GM12878 (cell line): ENCODE results near the gene HOXC5. TPM values are rescaled to one million over a fixed set of nuclear protein-coding genes. Genes with fewer than 3 reads are reported as not detected.

Source experiments
- ATAC-seq: fragments of 200-7000 bp; cut with Tn5 transposase; 3 replicates; pipeline ENCODE4 v1.9.1; 2020; ENCODE audit warnings: mild to moderate bottlenecking, moderate library complexity
- BruUV-seq: library from RNA; stranded (reverse); fragments of 400-500 nt; replicated peaks from 2 replicates; lab custom pipeline; 2021; lab: Mats Ljungman, UMichigan
- CTCF ChIA-PET: fragments of 300-600 bp; sonication (Branson Sonifier 250); formaldehyde crosslinking; extraction: SDS; loops from one replicate; lab custom pipeline; 2021; ENCODE audit warnings: inconsistent platforms; lab: Yijun Ruan, JAX
- POLR2A ChIA-PET: fragments of 350-600 bp; formaldehyde crosslinking; extraction: SDS; loops from one replicate; lab custom pipeline; 2021; ENCODE audit warnings: inconsistent platforms; lab: Charles Lee
- RAD21 ChIA-PET: fragments of 300-600 bp; sonication (Branson Sonifier 250); formaldehyde crosslinking; loops from one replicate; lab custom pipeline; 2023; ENCODE audit warnings: antibody characterized with exemption; ENCODE audit not compliant: unreplicated experiment; lab: Charles Lee
- SMC1A ChIA-PET: fragments of 300-600 bp; sonication (Branson Sonifier 250); formaldehyde crosslinking; loops from one replicate; lab custom pipeline; 2023; ENCODE audit not compliant: unreplicated experiment, uncharacterized antibody; lab: Charles Lee
- DNase-seq: peaks from one replicate; pipeline ENCODE4 v3.0.0-alpha.2; 2011; ENCODE audit warnings: low read depth, low spot score
- FAIRE-seq: peaks from 3 replicates; lab custom pipeline; 2011; peaks lifted over from hg19 to GRCh38; lab: Jason Lieb, UNC
- H2AFZ ChIP-seq: 2 replicates; pipeline ENCODE4 v1.6.0; 2011; ENCODE audit warnings: low read depth, low read length, control low read depth; ENCODE audit not compliant: control insufficient read depth
- H3K27ac ChIP-seq: 2 replicates; pipeline ENCODE4 v1.5.1; 2011; ENCODE audit warnings: control low read depth; ENCODE audit not compliant: control insufficient read depth, insufficient read depth
- H3K27me3 ChIP-seq, 2 experiments: replicated peaks in 1 of 2; 2 replicates each; pipeline versions ENCODE4 v1.6.0 to v1.6.1; 2011; ENCODE audit warnings: low read length in 1 of 2; ENCODE audit not compliant: control insufficient read depth in 2 of 2, insufficient read depth in 2 of 2
- H3K36me3 ChIP-seq, 2 experiments: 2 replicates each; pipeline ENCODE4 v1.5.1; 2011; ENCODE audit warnings: low read length in 1 of 2; ENCODE audit not compliant: control insufficient read depth in 2 of 2, insufficient read depth in 2 of 2
- H3K4me1 ChIP-seq: 2 replicates; pipeline ENCODE4 v1.6.1; 2011; ENCODE audit warnings: mild to moderate bottlenecking, low read length, moderate library complexity, mixed read lengths; ENCODE audit not compliant: control insufficient read depth, insufficient read depth
- H3K4me2 ChIP-seq: 2 replicates; pipeline ENCODE4 v1.6.0; 2011; ENCODE audit warnings: control low read depth; ENCODE audit not compliant: control insufficient read depth, insufficient read depth
- H3K4me3 ChIP-seq: fragments of 200-600 bp; sonication (generic); 2 replicates; pipeline ENCODE4 v1.5.1; 2016
- H3K79me2 ChIP-seq: 2 replicates; pipeline ENCODE4 v1.6.0; 2011; ENCODE audit warnings: low read length; ENCODE audit not compliant: control insufficient read depth, insufficient read depth
- H3K9ac ChIP-seq: 2 replicates; pipeline ENCODE4 v1.8.0; 2011; ENCODE audit warnings: low read length, control low read depth, mixed read lengths; ENCODE audit not compliant: control insufficient read depth, insufficient read depth
- H3K9me3 ChIP-seq: replicated peaks from 3 replicates; pipeline ENCODE4 v1.5.1; 2011; ENCODE audit warnings: mild to moderate bottlenecking, low read length; ENCODE audit not compliant: control insufficient read depth, insufficient read depth
- H4K20me1 ChIP-seq: 2 replicates; pipeline ENCODE4 v1.6.0; 2011; ENCODE audit not compliant: control insufficient read depth, insufficient read depth
- BHLHE40 ChIP-seq, 2 experiments: fragments of 450-650 bp in 1 of 2; IDR thresholded peaks; 2 replicates each; pipeline ENCODE4 v1.6.1; 2011 to 2017; ENCODE audit warnings: low read depth in 2 of 2, borderline replicate concordance in 1 of 2, improper control_type of control experiment in 1 of 2, low read length in 1 of 2, mild to moderate bottlenecking in 1 of 2
- BMI1 ChIP-seq: fragments of 450-650 bp; IDR thresholded peaks from 2 replicates; pipeline ENCODE4 v1.6.1; 2016; ENCODE audit warnings: mild to moderate bottlenecking, moderate library complexity, borderline replicate concordance
- EED ChIP-seq: sonication (generic); IDR thresholded peaks from 2 replicates; pipeline ENCODE4 v1.6.1; 2016; ENCODE audit warnings: antibody characterized with exemption, low read depth
- EZH2 ChIP-seq: IDR thresholded peaks from 2 replicates; pipeline ENCODE4 v1.6.1; 2012; ENCODE audit warnings: low read depth, mild to moderate bottlenecking, control low read depth, inconsistent platforms, low read length, borderline replicate concordance; ENCODE audit not compliant: control insufficient read depth
- IKZF1 ChIP-seq: fragments of 450-650 bp; conservative IDR thresholded peaks from 2 replicates; pipeline ENCODE4 v1.6.1; 2017; ENCODE audit warnings: antibody characterized with exemption, mild to moderate bottlenecking
- IRF4 ChIP-seq: IDR thresholded peaks from 2 replicates; pipeline ENCODE4 v1.6.1; 2011; ENCODE audit warnings: low read depth, low read length
- PAX8 ChIP-seq: fragments of 450-650 bp; IDR thresholded peaks from 2 replicates; pipeline ENCODE4 v1.6.1; 2017; ENCODE audit warnings: mild to moderate bottlenecking, moderate library complexity
- SUZ12 ChIP-seq: fragments of 200-600 bp; sonication (generic); IDR thresholded peaks from one replicate; pipeline ENCODE4 v1.6.1; 2018; ENCODE audit warnings: antibody characterized with exemption, mild to moderate bottlenecking; ENCODE audit not compliant: unreplicated experiment
- WGBS: methylation state at CpG from one replicate; pipeline ENCODE4 v1.1.6; 2016; ENCODE audit warnings: low lambda C conversion rate; ENCODE audit not compliant: insufficient replicate concordance, insufficient coverage; ENCODE audit errors: missing lambda C conversion rate; 5-methylcytosine and 5-hydroxymethylcytosine counted together
- in situ Hi-C: fragments of 300-500 bp; cut with MboI; formaldehyde crosslinking; loops from 9 replicates; pipeline ENCODE4 v1.14.3; 2018; ENCODE audit warnings: mixed read lengths
- intact Hi-C: fragments of 100-400 bp; cut with micrococcal nuclease; formaldehyde crosslinking; loops from one replicate; pipeline ENCODE4 v1.14.2; 2022; ENCODE audit not compliant: unreplicated experiment
- polyA plus RNA-seq, 11 experiments: library from polyadenylated mRNA; depleted of rRNA in 4 of 11; unstranded in 6 of 11; stranded (reverse) in 5 of 11; fragments of >200 nt; fragmentation: Nextera tagmentation in 4 of 11; fragmentation: Illumina TruSeq in 1 of 11; extraction: Ambion mirVana in 4 of 11; extraction: Trizol in 1 of 11; gene quantifications; 1 replicate in 1 of 11; 2 replicates in 10 of 11; pipeline versions ENCODE4 v1.2.1 to v1.2.3, GENCODE V29; 2011 to 2016; ENCODE audit warnings: inconsistent platforms in 2 of 11, missing spikeins in 2 of 11, low read depth in 1 of 11
- total RNA-seq, 4 experiments: library from RNA; depleted of rRNA in 3 of 4; stranded (reverse); fragments of >200 nt in 3 of 4; fragmentation: Illumina TruSeq in 1 of 4; extraction: Trizol in 1 of 4; gene quantifications; 2 replicates each; pipeline versions ENCODE4 v1.2.1 to v1.2.3, GENCODE V29; 2013 to 2021
- TF ChIP-seq, protein P1 (sequence below): fragments of 450-650 bp; IDR thresholded peaks from 2 replicates; pipeline ENCODE4 v1.6.1; 2018; ENCODE audit warnings: borderline replicate concordance, mild to moderate bottlenecking; ENCODE audit not compliant: partially characterized antibody
- TF ChIP-seq, protein P2 (sequence below): fragments of 450-650 bp; IDR thresholded peaks from 2 replicates; pipeline ENCODE4 v1.6.1; 2016; ENCODE audit warnings: mild to moderate bottlenecking

Gene HOXC5
- total and polyA plus RNA-seq, 10 of the 15 experiments (the other 5 are each of a cell fraction or from before 2014, with no cell fraction given), result 0.11 TPM; not detected in 9

DNA sequence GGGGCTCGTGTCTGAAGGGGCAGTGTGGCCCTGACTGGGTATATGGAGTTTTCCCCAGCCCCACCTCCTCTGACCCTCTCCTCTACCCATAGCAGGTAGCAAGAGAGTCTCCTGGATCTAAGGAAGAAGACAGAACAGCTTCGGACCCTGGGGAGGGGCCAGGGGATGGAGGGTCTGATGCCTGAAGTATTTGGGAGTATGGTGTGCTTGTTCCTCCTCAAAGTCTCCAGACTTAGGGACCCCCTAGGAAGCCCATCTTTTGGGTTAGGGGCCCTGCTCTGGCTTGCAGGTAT is 24.6 kb upstream of the HOXC5 start (continued):
- TF ChIP-seq IKZF1 (no peak), PAX8 (no peak)
- TF ChIP-seq, protein P1, sequence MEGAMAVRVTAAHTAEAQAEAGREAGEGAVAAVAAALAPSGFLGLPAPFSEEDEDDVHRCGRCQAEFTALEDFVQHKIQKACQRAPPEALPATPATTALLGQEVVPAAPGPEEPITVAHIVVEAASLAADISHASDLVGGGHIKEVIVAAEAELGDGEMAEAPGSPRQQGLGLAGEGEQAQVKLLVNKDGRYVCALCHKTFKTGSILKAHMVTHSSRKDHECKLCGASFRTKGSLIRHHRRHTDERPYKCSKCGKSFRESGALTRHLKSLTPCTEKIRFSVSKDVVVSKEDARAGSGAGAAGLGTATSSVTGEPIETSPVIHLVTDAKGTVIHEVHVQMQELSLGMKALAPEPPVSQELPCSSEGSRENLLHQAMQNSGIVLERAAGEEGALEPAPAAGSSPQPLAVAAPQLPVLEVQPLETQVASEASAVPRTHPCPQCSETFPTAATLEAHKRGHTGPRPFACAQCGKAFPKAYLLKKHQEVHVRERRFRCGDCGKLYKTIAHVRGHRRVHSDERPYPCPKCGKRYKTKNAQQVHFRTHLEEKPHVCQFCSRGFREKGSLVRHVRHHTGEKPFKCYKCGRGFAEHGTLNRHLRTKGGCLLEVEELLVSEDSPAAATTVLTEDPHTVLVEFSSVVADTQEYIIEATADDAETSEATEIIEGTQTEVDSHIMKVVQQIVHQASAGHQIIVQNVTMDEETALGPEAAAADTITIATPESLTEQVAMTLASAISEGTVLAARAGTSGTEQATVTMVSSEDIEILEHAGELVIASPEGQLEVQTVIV, result no peak
- TF ChIP-seq, protein P2, sequence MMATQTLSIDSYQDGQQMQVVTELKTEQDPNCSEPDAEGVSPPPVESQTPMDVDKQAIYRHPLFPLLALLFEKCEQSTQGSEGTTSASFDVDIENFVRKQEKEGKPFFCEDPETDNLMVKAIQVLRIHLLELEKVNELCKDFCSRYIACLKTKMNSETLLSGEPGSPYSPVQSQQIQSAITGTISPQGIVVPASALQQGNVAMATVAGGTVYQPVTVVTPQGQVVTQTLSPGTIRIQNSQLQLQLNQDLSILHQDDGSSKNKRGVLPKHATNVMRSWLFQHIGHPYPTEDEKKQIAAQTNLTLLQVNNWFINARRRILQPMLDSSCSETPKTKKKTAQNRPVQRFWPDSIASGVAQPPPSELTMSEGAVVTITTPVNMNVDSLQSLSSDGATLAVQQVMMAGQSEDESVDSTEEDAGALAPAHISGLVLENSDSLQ, result no peak

DNA sequence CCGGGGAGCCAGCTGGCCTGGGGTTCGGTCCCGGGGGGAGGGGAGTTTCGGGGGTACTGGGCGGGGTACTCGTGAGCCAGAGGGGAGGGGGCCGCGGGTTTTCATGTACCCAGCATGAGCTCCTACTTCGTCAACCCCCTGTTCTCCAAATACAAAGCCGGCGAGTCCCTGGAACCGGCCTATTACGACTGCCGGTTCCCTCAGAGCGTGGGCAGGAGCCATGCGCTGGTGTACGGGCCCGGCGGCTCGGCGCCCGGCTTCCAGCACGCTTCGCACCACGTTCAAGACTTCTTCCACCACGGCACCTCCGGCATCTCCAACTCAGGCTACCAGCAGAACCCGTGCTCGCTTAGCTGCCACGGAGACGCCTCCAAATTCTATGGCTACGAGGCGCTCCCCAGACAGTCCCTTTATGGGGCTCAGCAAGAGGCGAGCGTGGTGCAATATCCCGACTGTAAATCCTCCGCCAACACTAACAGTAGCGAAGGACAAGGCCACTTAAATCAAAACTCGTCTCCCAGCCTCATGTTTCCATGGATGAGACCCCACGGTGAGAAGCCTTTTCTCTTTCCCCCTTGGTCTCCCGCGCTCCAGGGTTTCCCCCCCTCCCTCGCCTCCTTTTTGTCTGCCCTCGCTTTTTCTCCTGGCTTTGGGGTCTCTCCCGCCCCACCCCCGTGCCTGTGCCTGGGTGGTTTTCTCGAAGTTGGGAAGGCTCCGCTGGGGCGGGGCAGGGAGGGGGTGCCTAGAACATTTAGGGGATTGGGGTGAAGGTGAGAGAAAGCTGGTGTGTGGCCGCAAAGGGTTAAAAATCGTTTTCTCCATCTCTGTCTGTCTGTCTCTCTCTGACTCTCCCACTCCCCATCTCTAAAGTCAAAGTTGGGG is 23.4 kb upstream of the HOXC5 start:
- H3K36me3 ChIP-seq, result no peaks in the 10 kb centered on the region
- no peak overlapping the region for H3K9ac ChIP-seq
- RAD21 ChIA-PET, result interaction anchor here (0.6 to 4.0 kb wide), 13 partner anchors 8 to 198 kb away, joined by 3 to 38 read pairs (median 5); partner anchors contain the start of genes HOXC10, HOXC4 and SMUG1
- SMC1A ChIA-PET, result interaction anchor here (0.6 to 1.9 kb wide), 9 partner anchors 9 to 193 kb away, joined by 3 to 10 read pairs (median 3); partner anchors contain the start of genes HOXC5 and HOXC9
- no peaks in the 10 kb centered on the region for H3K79me2 ChIP-seq
- H3K4me1 ChIP-seq, result peaks cover 6% of the 10 kb centered on the region
- no peaks in the 10 kb centered on the region for H3K9me3 ChIP-seq
- intact Hi-C loops, result loop anchor here (10.0 kb wide), 1 partner anchor 365 kb away; no protein-coding TSS in a partner anchor
- CTCF ChIA-PET, result interaction anchor here (0.6 to 6.1 kb wide), 15 partner anchors 7 to 262 kb away, joined by 3 to 74 read pairs (median 5); partner anchors contain the start of gene HOXC5
- BruUV-seq, result no TSS peak
- ATAC-seq (no peak), DNase-seq (no peak), FAIRE-seq (no peak)
- H3K27ac ChIP-seq, result no peak overlapping the region
- in situ Hi-C loops, result no loop called here
- H3K27me3 ChIP-seq, result peaks cover 36 to 40% of the 10 kb centered on the region in 2 experiments
- peak overlapping the region; percentile 18; the same call in 1 of the 2 replicates for H2AFZ ChIP-seq
- no peak overlapping the region for H3K4me2 ChIP-seq
- no peak overlapping the region for H3K4me3 ChIP-seq
- H4K20me1 ChIP-seq, result no peaks in the 10 kb centered on the region
- 10% methylated on average over 33 of the region's 51 CpGs for WGBS
- POLR2A ChIA-PET, result interaction anchor here (0.6 kb wide), 1 partner anchor 158 kb away, joined by 3 read pairs; no protein-coding TSS in a partner anchor
- 0 out of 4 replicates have a peak, but pooled peaks of 1 of the 2 experiments have one; percentile 7 for TF ChIP-seq BHLHE40 (IDR thresholded peaks at IDR 0.05; ENCODE audit: borderline replicate concordance in 1 of 2, low read depth in 2 of 2, low read length in 1 of 2)
- TF ChIP-seq BMI1, result 0 out of 2 replicates have a peak, but pooled peaks have one; percentile 31
- peak; percentile 56 for TF ChIP-seq SUZ12
- no peak for TF ChIP-seq IRF4
- peak; percentile 99; the same call in 1 of the 2 replicates for TF ChIP-seq EZH2
- no peak for TF ChIP-seq EED
